ENCODE measurements around the gene RCL1.

DNA sequence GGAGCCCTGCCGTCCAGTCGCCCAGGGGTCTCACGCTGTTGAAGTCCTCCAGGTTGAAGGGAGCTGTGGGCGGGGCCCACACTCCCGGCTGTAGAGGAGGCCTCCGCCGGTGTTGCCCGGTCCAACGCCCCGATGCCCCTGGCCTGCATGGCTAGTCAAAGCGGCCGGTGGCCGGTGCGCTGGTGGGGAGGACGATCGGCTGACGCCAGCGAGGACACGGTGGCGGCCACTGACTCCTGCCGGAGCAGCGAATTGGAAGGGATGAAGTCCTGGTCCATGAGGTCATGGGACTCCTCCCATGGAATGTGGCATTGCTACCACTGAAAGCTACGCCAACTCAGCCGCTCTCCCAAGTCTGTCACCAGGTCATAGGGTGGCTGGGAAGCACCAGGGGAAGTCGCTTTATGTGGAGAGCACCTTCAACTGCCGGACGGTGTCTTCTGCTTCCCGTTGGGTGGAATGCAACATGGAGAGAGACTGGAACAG lies 11.8 kb downstream of the RCL1 start:
- TF ChIP-seq GATA3 (IDR thresholded peaks at IDR 0.05; ENCODE audit: low read depth, low read length) (no peak), GATA2 (IDR thresholded peaks at IDR 0.05; ENCODE audit: low read depth, low read length) (no peak)

All from SH-SY5Y (cell line).